Hepatocyte (in vitro differentiated cells): ENCODE measurements around the gene GUCY1A1. TPM values are rescaled to one million over a fixed set of nuclear protein-coding genes. Genes with fewer than 3 reads are reported as not detected.

ENCODE experiments used
- DNase-seq: peaks from one replicate; pipeline ENCODE4 v3.0.0-alpha.2; 2016; ENCODE audit warnings: low spot score
- H2AFZ ChIP-seq: fragments of 200-600 bp; sonication (generic); 2 replicates; pipeline ENCODE4 v1.6.0; 2016; ENCODE audit warnings: antibody characterized with exemption, mild to moderate bottlenecking
- H3K27ac ChIP-seq: fragments of 200-600 bp; sonication (generic); 2 replicates; pipeline ENCODE4 v1.5.1; 2016; ENCODE audit warnings: mild to moderate bottlenecking
- H3K27me3 ChIP-seq: fragments of 200-600 bp; sonication (generic); 2 replicates; pipeline ENCODE4 v1.6.1; 2016
- H3K36me3 ChIP-seq: fragments of 200-600 bp; sonication (generic); replicated peaks from 2 replicates; pipeline ENCODE4 v1.5.1; 2016; ENCODE audit warnings: low read depth; ENCODE audit not compliant: insufficient read depth
- H3K4me1 ChIP-seq: fragments of 200-600 bp; sonication (generic); 2 replicates; pipeline ENCODE4 v1.5.1; 2016; ENCODE audit warnings: mild to moderate bottlenecking, moderate library complexity; ENCODE audit not compliant: insufficient read depth
- H3K4me2 ChIP-seq: fragments of 200-600 bp; sonication (generic); 2 replicates; pipeline ENCODE4 v1.6.0; 2016
- H3K4me3 ChIP-seq: fragments of 200-600 bp; sonication (generic); 2 replicates; pipeline ENCODE4 v1.5.1; 2016; ENCODE audit warnings: mild to moderate bottlenecking
- H3K79me2 ChIP-seq: fragments of 200-600 bp; sonication (generic); 2 replicates; pipeline ENCODE4 v1.6.0; 2017; ENCODE audit warnings: mild to moderate bottlenecking
- H3K9me2 ChIP-seq: fragments of 200-600 bp; sonication (generic); replicated peaks from 2 replicates; pipeline ENCODE4 v1.6.0; 2017; ENCODE audit warnings: mild to moderate bottlenecking; ENCODE audit not compliant: insufficient read depth
- H3K9me3 ChIP-seq: fragments of 200-600 bp; sonication (generic); 2 replicates; pipeline ENCODE4 v1.5.1; 2016; ENCODE audit warnings: low read depth, mild to moderate bottlenecking
- H4K20me1 ChIP-seq: fragments of 200-600 bp; sonication (generic); 2 replicates; pipeline ENCODE4 v1.6.0; 2016; ENCODE audit warnings: mild to moderate bottlenecking; ENCODE audit not compliant: insufficient read depth, poor library complexity, severe bottlenecking
- EZH2 ChIP-seq: fragments of 200-600 bp; sonication (generic); IDR thresholded peaks from 2 replicates; pipeline ENCODE4 v1.6.1; 2016; ENCODE audit warnings: antibody characterized with exemption, mild to moderate bottlenecking, borderline replicate concordance
- EZH2phosphoT487 ChIP-seq: fragments of 200-600 bp; sonication (generic); IDR thresholded peaks from one replicate; pipeline ENCODE4 v1.6.1; 2018; ENCODE audit warnings: antibody characterized with exemption, mild to moderate bottlenecking, low read depth, moderate library complexity; ENCODE audit not compliant: unreplicated experiment, severe bottlenecking
- WGBS: methylation state at CpG from one replicate; pipeline ENCODE4 v1.1.6; 2016; ENCODE audit warnings: low lambda C conversion rate; ENCODE audit errors: missing lambda C conversion rate; 5-methylcytosine and 5-hydroxymethylcytosine counted together
- polyA plus RNA-seq: library from polyadenylated mRNA; unstranded; fragments of >200 nt; fragmentation: Nextera tagmentation; extraction: Ambion mirVana; gene quantifications from 2 replicates; pipeline ENCODE4 v1.2.1, GENCODE V29; 2016
- total RNA-seq: library from RNA; depleted of rRNA; stranded (reverse); fragments of >200 nt; gene quantifications from 2 replicates; pipeline ENCODE4 v1.2.3, GENCODE V29; 2014
- TF ChIP-seq, protein P1 (sequence below): fragments of 200-600 bp; sonication (generic); IDR thresholded peaks from 2 replicates; pipeline ENCODE4 v1.5.1; 2016; ENCODE audit warnings: antibody characterized with exemption, mild to moderate bottlenecking; ENCODE audit not compliant: poor library complexity

Gene GUCY1A1
- total and polyA plus RNA-seq, 2 experiments from 2014 or later: 25.7 to 41.2 TPM

DNA sequence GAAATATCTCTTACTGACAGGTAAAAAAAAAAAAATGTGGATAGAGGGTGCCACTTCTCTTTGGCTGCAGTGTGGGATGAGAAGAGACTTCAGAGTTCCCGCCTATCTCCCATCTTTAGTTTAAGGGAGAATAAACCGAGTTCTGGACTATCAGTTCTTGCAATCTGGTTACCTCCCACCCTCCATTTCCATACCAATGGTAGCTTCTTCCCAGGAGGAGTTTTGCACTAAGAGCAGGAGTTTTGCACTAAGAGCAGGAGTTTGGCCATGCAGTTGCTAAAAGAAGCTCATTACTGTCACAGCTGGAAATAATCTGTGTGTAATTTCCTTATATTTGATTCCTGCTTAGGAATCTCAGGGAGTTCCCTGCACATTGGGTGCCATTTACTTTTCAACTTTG lies 81.4 kb downstream of the GUCY1A1 start:
- Histone ChIP-seq H3K9me2 (no peaks in the 10 kb centered on the region), H4K20me1 (no peaks in the 10 kb centered on the region), H3K4me2 (no peak overlapping the region), H3K79me2 (no peaks in the 10 kb centered on the region), H3K27me3 (no peaks in the 10 kb centered on the region), H3K27ac (no peak overlapping the region), H3K9me3 (no peaks in the 10 kb centered on the region), H3K4me1 (no peaks in the 10 kb centered on the region), H3K4me3 (no peak overlapping the region), H3K36me3 (no peaks in the 10 kb centered on the region), H2AFZ (no peak overlapping the region)
- TF ChIP-seq EZH2phosphoT487: no peak
- no peak for TF ChIP-seq EZH2
- TF ChIP-seq, protein P1, sequence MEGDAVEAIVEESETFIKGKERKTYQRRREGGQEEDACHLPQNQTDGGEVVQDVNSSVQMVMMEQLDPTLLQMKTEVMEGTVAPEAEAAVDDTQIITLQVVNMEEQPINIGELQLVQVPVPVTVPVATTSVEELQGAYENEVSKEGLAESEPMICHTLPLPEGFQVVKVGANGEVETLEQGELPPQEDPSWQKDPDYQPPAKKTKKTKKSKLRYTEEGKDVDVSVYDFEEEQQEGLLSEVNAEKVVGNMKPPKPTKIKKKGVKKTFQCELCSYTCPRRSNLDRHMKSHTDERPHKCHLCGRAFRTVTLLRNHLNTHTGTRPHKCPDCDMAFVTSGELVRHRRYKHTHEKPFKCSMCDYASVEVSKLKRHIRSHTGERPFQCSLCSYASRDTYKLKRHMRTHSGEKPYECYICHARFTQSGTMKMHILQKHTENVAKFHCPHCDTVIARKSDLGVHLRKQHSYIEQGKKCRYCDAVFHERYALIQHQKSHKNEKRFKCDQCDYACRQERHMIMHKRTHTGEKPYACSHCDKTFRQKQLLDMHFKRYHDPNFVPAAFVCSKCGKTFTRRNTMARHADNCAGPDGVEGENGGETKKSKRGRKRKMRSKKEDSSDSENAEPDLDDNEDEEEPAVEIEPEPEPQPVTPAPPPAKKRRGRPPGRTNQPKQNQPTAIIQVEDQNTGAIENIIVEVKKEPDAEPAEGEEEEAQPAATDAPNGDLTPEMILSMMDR: no peak
- no peak for DNase-seq
- WGBS: 67% methylated on average over 2 of the region's 2 CpGs

DNA sequence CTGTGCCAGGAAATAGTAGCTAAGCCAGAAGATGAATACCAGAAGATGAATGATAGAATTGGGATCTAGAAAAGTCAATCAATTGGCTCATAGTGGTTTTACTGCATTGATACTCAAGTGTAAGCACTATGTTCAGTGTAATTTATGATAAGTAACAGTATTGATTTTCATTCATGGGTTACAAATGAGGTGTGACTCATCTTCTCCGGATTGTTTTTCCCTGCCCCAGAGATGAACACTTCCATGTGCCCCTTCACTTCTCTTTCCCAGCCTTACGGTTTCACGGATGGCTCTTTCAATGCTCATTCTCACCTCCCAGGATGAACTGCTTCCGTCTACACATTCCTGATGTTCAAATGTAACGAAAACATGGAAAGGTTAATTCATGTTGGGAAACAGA lies 82.4 kb downstream of the GUCY1A1 start:
- no peaks in the 10 kb centered on the region for H3K4me1 ChIP-seq
- 96% methylated on average over 5 of the region's 5 CpGs for WGBS
- TF ChIP-seq, protein P1: no peak
- TF ChIP-seq EZH2 (no peak), EZH2phosphoT487 (no peak)

DNA sequence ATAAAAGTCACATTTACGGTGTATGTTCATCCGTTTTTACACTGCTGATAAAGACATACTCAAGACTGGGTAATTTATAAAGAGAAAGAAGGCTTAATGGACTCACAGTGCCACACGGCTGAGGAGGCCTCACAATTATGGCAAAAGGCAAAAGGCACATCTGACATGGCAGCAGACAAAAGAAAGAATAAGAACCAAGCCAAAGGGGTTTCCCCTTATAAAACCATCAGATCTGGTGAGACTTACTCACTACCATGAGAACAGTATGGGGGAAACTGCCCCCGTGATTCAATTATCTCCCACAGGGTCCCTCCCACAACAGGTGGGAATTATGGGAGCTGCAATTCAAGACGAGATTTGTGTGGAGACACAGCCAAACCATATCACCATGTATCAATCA lies 84.9 kb downstream of the GUCY1A1 start:
- no peak for TF ChIP-seq EZH2phosphoT487
- TF ChIP-seq, protein P1: no peak
- no peak for TF ChIP-seq EZH2
- H3K4me2 ChIP-seq: no peak overlapping the region
- H3K27ac ChIP-seq: peak overlapping the region; percentile 20
- no peaks in the 10 kb centered on the region for H3K79me2 ChIP-seq
- no peaks in the 10 kb centered on the region for H3K27me3 ChIP-seq
- 67% methylated on average over 5 of the region's 5 CpGs for WGBS
- no peaks in the 10 kb centered on the region for H3K9me2 ChIP-seq
- no peak for DNase-seq
- no peaks in the 10 kb centered on the region for H3K9me3 ChIP-seq
- H3K4me3 ChIP-seq: no peak overlapping the region
- H2AFZ ChIP-seq: no peak overlapping the region
- no peaks in the 10 kb centered on the region for H4K20me1 ChIP-seq
- no peaks in the 10 kb centered on the region for H3K36me3 ChIP-seq
- H3K4me1 ChIP-seq: no peaks in the 10 kb centered on the region

More for the DNA sequence above, 82.4 kb downstream of the GUCY1A1 start:
- H3K27me3 ChIP-seq: no peaks in the 10 kb centered on the region
- no peak overlapping the region for H3K27ac ChIP-seq
- no peak overlapping the region for H3K4me2 ChIP-seq
- H3K36me3 ChIP-seq: no peaks in the 10 kb centered on the region
- H3K9me2 ChIP-seq: no peaks in the 10 kb centered on the region
- DNase-seq: no peak
- no peak overlapping the region for H2AFZ ChIP-seq
- H4K20me1 ChIP-seq: no peaks in the 10 kb centered on the region
- H3K9me3 ChIP-seq: no peaks in the 10 kb centered on the region
- no peak overlapping the region for H3K4me3 ChIP-seq
- no peaks in the 10 kb centered on the region for H3K79me2 ChIP-seq

DNA sequence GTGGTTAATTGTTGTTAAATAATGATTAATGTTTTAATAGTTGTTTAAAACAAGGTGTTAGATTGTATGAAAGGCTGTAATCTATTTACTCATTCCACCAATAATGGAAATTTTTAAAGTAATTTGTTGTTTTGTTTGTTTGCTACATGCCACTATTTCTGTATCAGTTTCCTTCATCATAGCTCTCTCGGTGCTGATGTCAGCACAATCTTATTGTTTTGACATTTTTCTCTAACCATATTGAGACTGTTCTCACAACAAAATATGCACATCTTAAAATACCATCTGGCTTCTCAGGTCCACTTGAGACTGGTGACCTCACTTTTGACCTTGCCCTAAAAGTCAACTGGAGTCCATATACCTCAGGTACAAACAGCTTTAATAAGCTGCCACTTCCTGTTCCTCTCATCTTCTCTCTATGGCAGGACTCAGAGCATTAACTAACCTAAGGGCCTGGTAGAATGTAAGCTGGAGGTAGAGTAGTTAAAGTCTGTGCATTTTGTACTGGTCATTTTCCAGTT lies 91.2 kb downstream of the GUCY1A1 start:
- no peaks in the 10 kb centered on the region for H3K79me2 ChIP-seq
- no peak overlapping the region for H3K27ac ChIP-seq
- no peaks in the 10 kb centered on the region for H3K4me1 ChIP-seq
- no peak for DNase-seq
- H3K4me3 ChIP-seq: no peak overlapping the region
- no peaks in the 10 kb centered on the region for H3K9me3 ChIP-seq
- no peaks in the 10 kb centered on the region for H4K20me1 ChIP-seq
- no peak overlapping the region for H2AFZ ChIP-seq
- WGBS: 97% methylated on average over 1 of the region's 1 CpG
- no peaks in the 10 kb centered on the region for H3K36me3 ChIP-seq
- no peak overlapping the region for H3K4me2 ChIP-seq
- H3K9me2 ChIP-seq: no peaks in the 10 kb centered on the region
- no peak for TF ChIP-seq EZH2
- TF ChIP-seq EZH2phosphoT487: no peak
- TF ChIP-seq, protein P1: no peak
- peaks cover 4% of the 10 kb centered on the region for H3K27me3 ChIP-seq
